ENCODE measurements around the gene WBP11.

DNA sequence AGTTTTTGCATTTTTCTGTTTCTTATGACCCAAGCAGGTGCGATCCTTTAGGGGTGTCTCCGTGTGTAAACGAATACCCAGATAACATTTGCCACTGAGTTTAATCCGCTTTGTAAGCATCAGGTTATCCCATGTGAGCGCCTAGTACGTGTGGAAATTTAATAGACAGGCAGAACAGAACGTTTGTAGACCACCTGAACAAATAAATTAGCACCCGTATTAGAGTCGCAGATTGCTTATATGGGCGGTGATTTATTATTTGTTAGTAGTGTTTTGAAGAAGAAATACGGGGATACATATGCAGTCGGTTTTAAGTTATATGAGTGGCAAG lies 517 bp upstream of the WBP11 start:
- no peak for TF ChIP-seq POLR2A (IDR thresholded peaks at IDR 0.05)
- no peak for TF ChIP-seq POLR2AphosphoS5 (IDR thresholded peaks at IDR 0.05)
